Measurements from ENCODE around the gene CRKL. TPM values are rescaled to one million over a fixed set of nuclear protein-coding genes. Genes with fewer than 3 reads are reported as not detected.

The CRKL gene
- total RNA-seq, 1 experiment from 2014 or later: 69.9 TPM

GRCh38 chr22:20962491-20962945, 45.3 kb downstream of the CRKL start:
- no TSS peak for BruUV-seq (replicated peaks)
- DNase-seq: no peak
- TF ChIP-seq, protein P1, sequence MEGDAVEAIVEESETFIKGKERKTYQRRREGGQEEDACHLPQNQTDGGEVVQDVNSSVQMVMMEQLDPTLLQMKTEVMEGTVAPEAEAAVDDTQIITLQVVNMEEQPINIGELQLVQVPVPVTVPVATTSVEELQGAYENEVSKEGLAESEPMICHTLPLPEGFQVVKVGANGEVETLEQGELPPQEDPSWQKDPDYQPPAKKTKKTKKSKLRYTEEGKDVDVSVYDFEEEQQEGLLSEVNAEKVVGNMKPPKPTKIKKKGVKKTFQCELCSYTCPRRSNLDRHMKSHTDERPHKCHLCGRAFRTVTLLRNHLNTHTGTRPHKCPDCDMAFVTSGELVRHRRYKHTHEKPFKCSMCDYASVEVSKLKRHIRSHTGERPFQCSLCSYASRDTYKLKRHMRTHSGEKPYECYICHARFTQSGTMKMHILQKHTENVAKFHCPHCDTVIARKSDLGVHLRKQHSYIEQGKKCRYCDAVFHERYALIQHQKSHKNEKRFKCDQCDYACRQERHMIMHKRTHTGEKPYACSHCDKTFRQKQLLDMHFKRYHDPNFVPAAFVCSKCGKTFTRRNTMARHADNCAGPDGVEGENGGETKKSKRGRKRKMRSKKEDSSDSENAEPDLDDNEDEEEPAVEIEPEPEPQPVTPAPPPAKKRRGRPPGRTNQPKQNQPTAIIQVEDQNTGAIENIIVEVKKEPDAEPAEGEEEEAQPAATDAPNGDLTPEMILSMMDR (IDR thresholded peaks at IDR 0.05; ENCODE audit: unreplicated experiment): no peak
- Mint-ChIP-seq H3K4me3 (ENCODE audit: low read depth, unreplicated experiment) (no peak overlapping the region), H3K9me3 (ENCODE audit: low read depth, unreplicated experiment) (no peaks in the 10 kb centered on the region), H3K27me3 (ENCODE audit: unreplicated experiment) (no peaks in the 10 kb centered on the region), H3K4me1 (ENCODE audit: low read depth, unreplicated experiment) (peaks cover 10% of the 10 kb centered on the region), H3K36me3 (ENCODE audit: insufficient read depth, unreplicated experiment) (peaks cover 30% of the 10 kb centered on the region), H3K27ac (ENCODE audit: unreplicated experiment) (no peak overlapping the region)
- CTCF ChIA-PET: interaction anchor here (0.6 kb wide), 1 partner anchor 21 kb away, joined by 3 read pairs; no protein-coding TSS in a partner anchor
- intact Hi-C loops (cut with micrococcal nuclease; ENCODE audit: unreplicated experiment): no loop called here

GRCh38 chr22:20963201-20964052, 46.2 kb downstream of the CRKL start:
- intact Hi-C loops (cut with micrococcal nuclease; ENCODE audit: unreplicated experiment): no loop called here
- peaks cover 21% of the 10 kb centered on the region for H3K36me3 Mint-ChIP-seq (ENCODE audit: insufficient read depth, unreplicated experiment)
- no peak overlapping the region for H3K27ac Mint-ChIP-seq (ENCODE audit: unreplicated experiment)
- TF ChIP-seq, protein P1 (IDR thresholded peaks at IDR 0.05; ENCODE audit: unreplicated experiment): no peak
- no TSS peak for BruUV-seq (replicated peaks)
- H3K4me3 Mint-ChIP-seq (ENCODE audit: low read depth, unreplicated experiment): no peak overlapping the region
- CTCF ChIA-PET: interaction anchor here (0.7 kb wide), 1 partner anchor 486 kb away, joined by 3 read pairs; no protein-coding TSS in a partner anchor
- H3K9me3 Mint-ChIP-seq (ENCODE audit: low read depth, unreplicated experiment): no peaks in the 10 kb centered on the region
- H3K4me1 Mint-ChIP-seq (ENCODE audit: low read depth, unreplicated experiment): peaks cover under 1% of the 10 kb centered on the region
- DNase-seq: no peak
- no peaks in the 10 kb centered on the region for H3K27me3 Mint-ChIP-seq (ENCODE audit: unreplicated experiment)

- no TSS peak for BruUV-seq (replicated peaks)
- Mint-ChIP-seq H3K4me1 (ENCODE audit: low read depth, unreplicated experiment) (no peaks in the 10 kb centered on the region), H3K4me3 (ENCODE audit: low read depth, unreplicated experiment) (peak overlapping the region; percentile 62), H3K36me3 (ENCODE audit: insufficient read depth, unreplicated experiment) (peaks cover 18% of the 10 kb centered on the region), H3K9me3 (ENCODE audit: low read depth, unreplicated experiment) (no peaks in the 10 kb centered on the region), H3K27me3 (ENCODE audit: unreplicated experiment) (no peaks in the 10 kb centered on the region), H3K27ac (ENCODE audit: unreplicated experiment) (peak overlapping the region; percentile 39)
- DNase-seq: no peak
- TF ChIP-seq, protein P1 (IDR thresholded peaks at IDR 0.05; ENCODE audit: unreplicated experiment): no peak
- CTCF ChIA-PET: no interaction called here
- intact Hi-C loops (cut with micrococcal nuclease; ENCODE audit: unreplicated experiment): no loop called here
Measured at GRCh38 chr22:20964090-20964798, 47.0 kb downstream of the CRKL start.

DNA sequence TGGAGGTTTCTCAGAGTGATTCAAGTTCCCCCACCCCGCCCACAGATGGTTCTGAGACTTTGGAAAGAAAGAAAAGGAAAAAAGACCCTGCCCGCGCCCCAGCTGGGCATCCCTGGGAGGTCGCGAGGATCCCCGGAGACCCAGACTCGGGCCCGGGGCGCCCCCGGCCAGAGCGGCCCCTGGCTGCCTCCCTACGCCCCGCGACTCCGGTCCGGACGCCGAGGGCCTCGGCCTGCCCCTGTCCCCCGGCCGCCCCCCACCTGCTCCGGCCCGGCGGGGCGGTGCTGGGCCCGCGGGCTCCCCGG, 47.5 kb downstream of the CRKL start:
- H3K27ac Mint-ChIP-seq (ENCODE audit: unreplicated experiment): peak overlapping the region; percentile 39
- peaks cover 18% of the 10 kb centered on the region for H3K36me3 Mint-ChIP-seq (ENCODE audit: insufficient read depth, unreplicated experiment)
- intact Hi-C loops (cut with micrococcal nuclease; ENCODE audit: unreplicated experiment): no loop called here
- H3K4me1 Mint-ChIP-seq (ENCODE audit: low read depth, unreplicated experiment): no peaks in the 10 kb centered on the region
- DNase-seq: no peak
- peak overlapping the region; percentile 62 for H3K4me3 Mint-ChIP-seq (ENCODE audit: low read depth, unreplicated experiment)
- no peaks in the 10 kb centered on the region for H3K27me3 Mint-ChIP-seq (ENCODE audit: unreplicated experiment)
- TF ChIP-seq, protein P1 (IDR thresholded peaks at IDR 0.05; ENCODE audit: unreplicated experiment): no peak
- CTCF ChIA-PET: no interaction called here
- H3K9me3 Mint-ChIP-seq (ENCODE audit: low read depth, unreplicated experiment): no peaks in the 10 kb centered on the region
- BruUV-seq (replicated peaks): no TSS peak
